ENCODE measurements around the gene FA2H. TPM values are rescaled to one million over a fixed set of nuclear protein-coding genes. Genes with fewer than 3 reads are reported as not detected.

The FA2H gene
- total and polyA plus RNA-seq, 8 donors: 2.2 to 6.4 (median 4.1) TPM

- Histone ChIP-seq H3K4me1 (peaks cover 0 to 16% (median 15%) of the 10 kb centered on the region in 3 donors), H3K4me3 (no peak overlapping the region), H3K9me3 (no peaks in the 10 kb centered on the region), H3K36me3 (no peaks in the 10 kb centered on the region), H3K27ac (peak overlapping the region in 2 of 4 donors; percentile 93), H3K27me3 (no peaks in the 10 kb centered on the region)
- intact Hi-C loops (cut with DNase I): no loop called here
- DNase-seq: no peak
- ATAC-seq: no peak
- no peak for TF ChIP-seq CTCF (IDR thresholded peaks at IDR 0.05)
- FAIRE-seq: no peak
- WGBS, 2 donors: 68 to 69% methylated on average over 10 of the region's 10 CpGs
Measured at GRCh38 chr16:74742051-74742481, 32.6 kb downstream of the FA2H start.

- no peaks in the 10 kb centered on the region for H3K9me3 ChIP-seq
- peak overlapping the region in 1 of 4 donors; percentile 10 for H3K4me3 ChIP-seq
- FAIRE-seq (no peak), ATAC-seq (peak; percentile 59 to 81 (median 74)), DNase-seq (peak; percentile 87 to 96 (median 92))
- H3K27me3 ChIP-seq: no peaks in the 10 kb centered on the region
- 26 to 38% methylated on average over 13 of the region's 13 CpGs for WGBS, 2 donors
- no peaks in the 10 kb centered on the region for H3K36me3 ChIP-seq
- H3K4me1 ChIP-seq: peaks cover 0 to 16% (median 15%) of the 10 kb centered on the region in 3 donors
- intact Hi-C loops (cut with DNase I): no loop called here
- no peak for TF ChIP-seq CTCF (IDR thresholded peaks at IDR 0.05)
- peak overlapping the region; percentile 62 to 84 (median 68) for H3K27ac ChIP-seq
Measured at GRCh38 chr16:74740795-74741304, 33.8 kb downstream of the FA2H start.

GRCh38 chr16:74739275-74739674 is 35.3 kb downstream of the FA2H start:
- H3K4me3 ChIP-seq: no peak overlapping the region
- peaks cover 0 to 15% (median 14%) of the 10 kb centered on the region in 3 donors for H3K4me1 ChIP-seq
- H3K27me3 ChIP-seq: no peaks in the 10 kb centered on the region
- no peak for TF ChIP-seq CTCF (IDR thresholded peaks at IDR 0.05)
- intact Hi-C loops (cut with DNase I): no loop called here
- no peak overlapping the region for H3K27ac ChIP-seq
- no peaks in the 10 kb centered on the region for H3K9me3 ChIP-seq
- H3K36me3 ChIP-seq: no peaks in the 10 kb centered on the region
- no peak for FAIRE-seq
- WGBS, 2 donors: 91 to 93% methylated on average over 6 of the region's 6 CpGs
- no peak for ATAC-seq
- DNase-seq: peak in 1 of 6 donors; percentile 43

GRCh38 chr16:74738816-74739215 is 35.8 kb downstream of the FA2H start:
- H3K36me3 ChIP-seq: no peaks in the 10 kb centered on the region
- TF ChIP-seq CTCF (IDR thresholded peaks at IDR 0.05): no peak
- WGBS, 2 donors: 95% methylated on average over 11 of the region's 11 CpGs
- ATAC-seq (no peak), DNase-seq (peak in 1 of 6 donors; percentile 42), FAIRE-seq (no peak)
- H3K4me1 ChIP-seq: peaks cover 0 to 15% (median 12%) of the 10 kb centered on the region in 3 donors
- no peaks in the 10 kb centered on the region for H3K27me3 ChIP-seq
- no peaks in the 10 kb centered on the region for H3K9me3 ChIP-seq
- H3K27ac ChIP-seq: no peak overlapping the region
- intact Hi-C loops (cut with DNase I): no loop called here
- H3K4me3 ChIP-seq: no peak overlapping the region

GRCh38 chr16:74738113-74738541 is 36.5 kb downstream of the FA2H start:
- H3K27me3 ChIP-seq: no peaks in the 10 kb centered on the region
- no peak for TF ChIP-seq CTCF (IDR thresholded peaks at IDR 0.05)
- FAIRE-seq (no peak), DNase-seq (peak in 1 of 6 donors; percentile 55), ATAC-seq (peak in 1 of 4 donors; percentile 2)
- H3K36me3 ChIP-seq: no peaks in the 10 kb centered on the region
- no peak overlapping the region for H3K27ac ChIP-seq
- intact Hi-C loops (cut with DNase I): no loop called here
- H3K9me3 ChIP-seq: no peaks in the 10 kb centered on the region
- WGBS, 2 donors: 75 to 85% methylated on average over 10 of the region's 10 CpGs
- H3K4me1 ChIP-seq: peaks cover 0 to 11% (median 9%) of the 10 kb centered on the region in 3 donors
- H3K4me3 ChIP-seq: no peak overlapping the region

All from pancreas (tissue), 10 donors.